Measurements from ENCODE around the gene TCERG1L.
"Not testable (repeated sequence)": the region's sequence is repeated elsewhere in the genome, so short reads cannot be mapped to it uniquely, and the experiment has no call there.

The TCERG1L gene

DNA sequence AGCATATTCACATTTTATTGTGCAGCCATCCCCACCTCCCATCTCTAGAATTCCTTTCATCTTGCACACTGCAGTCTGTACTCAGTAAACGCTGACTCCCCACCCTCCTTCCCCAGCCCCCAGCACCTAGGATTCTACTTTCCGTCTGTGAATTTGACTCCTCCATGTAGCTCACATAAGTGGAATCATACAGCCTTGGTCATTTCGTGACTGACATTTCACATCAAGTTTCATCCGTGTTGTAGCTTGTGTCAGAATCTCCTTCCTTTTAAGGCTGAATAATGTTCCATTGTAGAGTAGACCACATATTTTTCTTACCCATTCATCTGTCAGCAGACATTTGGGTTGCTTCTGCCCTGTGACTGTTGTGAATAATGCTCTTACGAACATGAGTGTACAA lies 26.2 kb upstream of the TCERG1L start:
- Histone ChIP-seq H3K4me3 (no peak overlapping the region), H3K27ac (no peak overlapping the region)
- DNase-seq (ENCODE audit: low spot score) = no peak
- TF ChIP-seq, protein P1, sequence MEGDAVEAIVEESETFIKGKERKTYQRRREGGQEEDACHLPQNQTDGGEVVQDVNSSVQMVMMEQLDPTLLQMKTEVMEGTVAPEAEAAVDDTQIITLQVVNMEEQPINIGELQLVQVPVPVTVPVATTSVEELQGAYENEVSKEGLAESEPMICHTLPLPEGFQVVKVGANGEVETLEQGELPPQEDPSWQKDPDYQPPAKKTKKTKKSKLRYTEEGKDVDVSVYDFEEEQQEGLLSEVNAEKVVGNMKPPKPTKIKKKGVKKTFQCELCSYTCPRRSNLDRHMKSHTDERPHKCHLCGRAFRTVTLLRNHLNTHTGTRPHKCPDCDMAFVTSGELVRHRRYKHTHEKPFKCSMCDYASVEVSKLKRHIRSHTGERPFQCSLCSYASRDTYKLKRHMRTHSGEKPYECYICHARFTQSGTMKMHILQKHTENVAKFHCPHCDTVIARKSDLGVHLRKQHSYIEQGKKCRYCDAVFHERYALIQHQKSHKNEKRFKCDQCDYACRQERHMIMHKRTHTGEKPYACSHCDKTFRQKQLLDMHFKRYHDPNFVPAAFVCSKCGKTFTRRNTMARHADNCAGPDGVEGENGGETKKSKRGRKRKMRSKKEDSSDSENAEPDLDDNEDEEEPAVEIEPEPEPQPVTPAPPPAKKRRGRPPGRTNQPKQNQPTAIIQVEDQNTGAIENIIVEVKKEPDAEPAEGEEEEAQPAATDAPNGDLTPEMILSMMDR (IDR thresholded peaks at IDR 0.05) = no peak

GRCh38 chr10:131332821-131333220 lies 21.3 kb upstream of the TCERG1L start:
- Histone ChIP-seq H3K27ac (no peak overlapping the region), H3K4me3 (no peak overlapping the region)
- TF ChIP-seq, protein P1 (IDR thresholded peaks at IDR 0.05) = no peak
- DNase-seq (ENCODE audit: low spot score) = no peak

DNA sequence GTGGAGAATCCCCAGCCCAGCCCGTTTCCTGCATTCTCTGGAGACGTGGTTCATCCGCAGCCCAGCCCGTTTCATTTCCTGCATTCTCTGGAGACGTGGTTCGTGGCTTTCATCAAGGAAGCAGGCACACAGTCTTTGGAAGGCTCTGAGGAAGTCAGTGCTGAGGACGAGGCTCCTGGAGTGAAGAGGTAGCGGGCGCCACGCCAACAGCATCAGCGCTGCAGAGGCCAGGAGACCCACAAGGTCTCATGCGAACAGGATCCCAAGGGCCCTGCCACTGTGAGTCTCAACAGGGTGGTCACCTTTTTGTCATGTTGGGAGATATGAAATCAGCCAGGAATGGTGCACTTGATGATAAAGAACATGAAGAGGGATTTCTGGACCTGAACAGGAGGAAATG lies 12.4 kb upstream of the TCERG1L start:
- H3K27ac ChIP-seq = no peak overlapping the region
- DNase-seq (ENCODE audit: low spot score) = no peak
- TF ChIP-seq, protein P1 (IDR thresholded peaks at IDR 0.05) = no peak

DNA sequence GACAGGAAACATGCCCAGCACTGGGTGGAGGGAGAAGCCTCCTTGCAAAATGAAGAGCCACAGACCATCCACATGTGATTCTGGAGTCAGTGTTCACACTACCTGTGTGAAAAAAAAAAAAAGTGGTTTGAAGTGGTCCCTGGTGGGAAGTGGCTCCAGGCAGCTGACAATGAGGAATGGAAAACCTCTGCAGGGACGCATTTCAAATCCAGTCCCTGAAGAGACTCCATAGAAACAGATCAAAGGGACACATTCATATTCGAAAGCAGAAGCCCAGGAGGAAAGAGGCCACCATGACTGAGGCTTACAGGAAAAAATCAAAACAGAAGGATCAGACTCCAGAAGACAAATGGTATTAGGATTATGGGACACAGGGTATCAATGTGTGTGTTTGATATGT lies 11.5 kb upstream of the TCERG1L start:
- TF ChIP-seq, protein P1 (IDR thresholded peaks at IDR 0.05) = no peak
- DNase-seq (ENCODE audit: low spot score) = no peak

More for the DNA sequence above, 12.4 kb upstream of the TCERG1L start:
- H3K4me3 ChIP-seq = no peak overlapping the region

DNA sequence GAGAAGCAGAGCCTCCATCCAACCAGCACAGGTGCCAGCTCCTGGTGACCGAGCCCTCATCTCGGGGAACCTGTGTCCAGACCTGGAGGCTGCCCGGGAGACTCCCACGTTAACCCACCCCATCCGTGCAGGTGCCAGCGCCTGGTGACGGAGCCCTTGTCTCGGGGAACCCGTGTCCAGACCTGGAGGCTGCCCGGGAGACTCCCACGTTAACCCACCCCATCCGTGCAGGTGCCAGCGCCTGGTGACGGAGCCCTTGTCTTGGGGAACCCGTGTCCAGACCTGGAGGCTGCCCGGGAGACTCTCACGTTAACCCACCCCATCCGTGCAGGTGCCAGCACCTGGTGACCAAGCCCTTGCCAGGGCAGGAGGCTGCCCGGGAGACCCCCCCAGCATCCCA lies 11.1 kb upstream of the TCERG1L start:
- H3K4me3 ChIP-seq; DNase-seq (ENCODE audit: low spot score); H3K27ac ChIP-seq: not testable (repeated sequence)

More for the DNA sequence above, 11.5 kb upstream of the TCERG1L start:
- H3K4me3 ChIP-seq = no peak overlapping the region
- H3K27ac ChIP-seq = no peak overlapping the region

DNA sequence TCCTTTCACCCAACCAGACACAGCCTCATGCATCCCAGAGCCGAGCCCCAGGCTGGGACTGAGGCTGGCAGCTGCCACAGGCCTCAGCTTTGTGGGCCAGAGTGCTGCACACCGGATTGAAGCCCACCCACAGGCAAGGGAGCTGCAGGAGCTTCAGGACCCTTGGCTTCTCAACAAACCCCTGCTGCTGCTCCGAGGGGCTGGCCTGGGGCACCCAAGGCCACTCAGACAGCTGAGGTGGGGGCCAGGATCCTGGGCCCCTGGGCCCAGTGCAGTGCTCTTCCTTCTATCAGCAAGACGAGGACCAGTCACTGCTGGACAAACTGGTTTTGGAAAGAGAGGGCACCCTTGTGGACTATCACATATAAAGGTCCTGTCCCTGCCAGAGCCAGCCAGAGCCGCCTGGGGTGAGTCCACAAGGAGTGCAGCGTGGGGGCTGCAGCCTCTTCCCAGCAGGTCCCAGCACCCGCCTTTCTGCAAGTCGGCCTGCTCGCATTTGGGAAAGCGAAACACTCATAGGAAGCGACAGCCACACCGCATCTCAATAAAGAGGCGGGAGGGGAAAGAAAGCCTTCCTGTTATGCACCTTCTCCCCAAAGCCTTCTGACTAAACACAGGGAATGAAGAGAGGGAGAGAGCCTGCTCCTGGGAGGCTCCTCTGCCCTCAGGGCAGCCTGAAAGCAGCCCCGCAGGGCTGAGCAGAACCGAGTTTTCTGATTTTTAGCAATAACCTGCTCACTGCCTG lies 9.5 kb upstream of the TCERG1L start:
- TF ChIP-seq, protein P1 (IDR thresholded peaks at IDR 0.05) = no peak
- no peak overlapping the region for H3K27ac ChIP-seq
- H3K4me3 ChIP-seq = no peak overlapping the region
- DNase-seq (ENCODE audit: low spot score) = no peak

DNA sequence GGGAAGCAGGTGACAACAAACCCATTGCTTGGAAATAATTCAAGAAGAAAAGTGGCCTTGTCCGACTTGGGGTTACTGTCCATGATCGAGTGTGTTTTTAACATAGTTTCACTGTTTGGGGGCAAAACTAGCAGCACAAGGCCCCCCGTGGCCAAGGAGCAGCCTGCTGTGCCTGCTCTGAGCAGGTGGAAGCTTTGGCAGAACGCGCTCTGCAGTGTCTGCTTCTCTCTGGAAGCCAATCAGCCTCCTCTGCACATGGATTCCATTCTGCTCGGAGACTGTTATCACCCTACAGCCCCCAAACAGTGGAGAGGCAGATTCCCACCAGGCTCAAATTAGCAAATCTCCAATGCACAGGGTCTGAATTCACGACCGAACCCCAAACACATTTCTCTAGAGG lies 7.3 kb upstream of the TCERG1L start:
- TF ChIP-seq, protein P1 (IDR thresholded peaks at IDR 0.05) = no peak
- no peak overlapping the region for H3K4me3 ChIP-seq
- no peak overlapping the region for H3K27ac ChIP-seq
- DNase-seq (ENCODE audit: low spot score) = no peak

Measured in coronary artery (tissue), 2 donors.